ENCODE measurements around the gene AGBL2. TPM values are rescaled to one million over a fixed set of nuclear protein-coding genes. Genes with fewer than 3 reads are reported as not detected.

The AGBL2 gene
- total RNA-seq, 4 donors from 2014 or later, result not detected

GRCh38 chr11:47686151-47686550, 29.0 kb downstream of the AGBL2 start:
- intact Hi-C loops (cut with DNase I; ENCODE audit: low total_unique reads) (no loop called here), in situ Hi-C loops (cut with MboI; ENCODE audit: low sequenced_read_pairs in 4 of 4) (no loop called here)
- TF ChIP-seq CTCF (IDR thresholded peaks at IDR 0.05 in 4 of 5, conservative IDR thresholded peaks at IDR 0.05 in 1 of 5), result no peak
- no peak for TF ChIP-seq POLR2A (IDR thresholded peaks at IDR 0.05)
- DNase-seq (no peak), ATAC-seq (no peak)
- no peaks in the 10 kb centered on the region for H3K36me3 ChIP-seq
- no peak overlapping the region for H3K27ac ChIP-seq
- H3K9me3 ChIP-seq, result no peaks in the 10 kb centered on the region
- no peaks in the 10 kb centered on the region for H3K4me1 ChIP-seq
- no peak overlapping the region for H3K4me3 ChIP-seq
- H3K27me3 ChIP-seq, result no peaks in the 10 kb centered on the region

GRCh38 chr11:47675851-47676250, 39.3 kb downstream of the AGBL2 start:
- Histone ChIP-seq H3K4me3 (no peak overlapping the region), H3K27ac (no peak overlapping the region), H3K4me1 (no peaks in the 10 kb centered on the region), H3K36me3 (no peaks in the 10 kb centered on the region), H3K9me3 (no peaks in the 10 kb centered on the region), H3K27me3 (no peaks in the 10 kb centered on the region)
- intact Hi-C loops (cut with DNase I; ENCODE audit: low total_unique reads) (no loop called here), in situ Hi-C loops (cut with MboI; ENCODE audit: low sequenced_read_pairs in 4 of 4) (no loop called here)
- TF ChIP-seq POLR2A (IDR thresholded peaks at IDR 0.05), result no peak
- no peak for TF ChIP-seq CTCF (IDR thresholded peaks at IDR 0.05 in 4 of 5, conservative IDR thresholded peaks at IDR 0.05 in 1 of 5)
- ATAC-seq (no peak), DNase-seq (no peak)

GRCh38 chr11:47672283-47672730, 42.9 kb downstream of the AGBL2 start:
- Histone ChIP-seq H3K36me3 (no peaks in the 10 kb centered on the region), H3K4me3 (no peak overlapping the region), H3K27me3 (no peaks in the 10 kb centered on the region), H3K9me3 (no peaks in the 10 kb centered on the region), H3K27ac (no peak overlapping the region), H3K4me1 (no peaks in the 10 kb centered on the region)
- TF ChIP-seq POLR2A (IDR thresholded peaks at IDR 0.05) (no peak), CTCF (IDR thresholded peaks at IDR 0.05 in 4 of 5, conservative IDR thresholded peaks at IDR 0.05 in 1 of 5) (no peak)
- in situ Hi-C loops (cut with MboI; ENCODE audit: low sequenced_read_pairs in 4 of 4), result no loop called here
- intact Hi-C loops (cut with DNase I; ENCODE audit: low total_unique reads), result no loop called here
- no peak for ATAC-seq
- no peak for DNase-seq

- in situ Hi-C loops (cut with MboI; ENCODE audit: low sequenced_read_pairs in 4 of 4) (no loop called here), intact Hi-C loops (cut with DNase I; ENCODE audit: low total_unique reads) (no loop called here)
- H3K27ac ChIP-seq, result no peak overlapping the region
- H3K9me3 ChIP-seq, result no peaks in the 10 kb centered on the region
- H3K4me3 ChIP-seq, result no peak overlapping the region
- no peaks in the 10 kb centered on the region for H3K27me3 ChIP-seq
- no peak for ATAC-seq
- no peaks in the 10 kb centered on the region for H3K36me3 ChIP-seq
- TF ChIP-seq POLR2A (IDR thresholded peaks at IDR 0.05) (no peak), CTCF (IDR thresholded peaks at IDR 0.05 in 4 of 5, conservative IDR thresholded peaks at IDR 0.05 in 1 of 5) (no peak)
- no peaks in the 10 kb centered on the region for H3K4me1 ChIP-seq
- no peak for DNase-seq
These were observed 45.3 kb downstream of the AGBL2 start for GRCh38 chr11:47669856-47670255.

- ATAC-seq (no peak), DNase-seq (no peak)
- H3K4me3 ChIP-seq, result no peak overlapping the region
- H3K36me3 ChIP-seq, result no peaks in the 10 kb centered on the region
- no peaks in the 10 kb centered on the region for H3K4me1 ChIP-seq
- no peaks in the 10 kb centered on the region for H3K9me3 ChIP-seq
- intact Hi-C loops (cut with DNase I; ENCODE audit: low total_unique reads) (no loop called here), in situ Hi-C loops (cut with MboI; ENCODE audit: low sequenced_read_pairs in 4 of 4) (no loop called here)
- H3K27ac ChIP-seq, result no peak overlapping the region
- no peaks in the 10 kb centered on the region for H3K27me3 ChIP-seq
- no peak for TF ChIP-seq POLR2A (IDR thresholded peaks at IDR 0.05)
- no peak for TF ChIP-seq CTCF (IDR thresholded peaks at IDR 0.05 in 4 of 5, conservative IDR thresholded peaks at IDR 0.05 in 1 of 5)
These were observed 46.5 kb downstream of the AGBL2 start for GRCh38 chr11:47668665-47669064.
